H1 (cell line): ENCODE results near the gene KNCN. TPM values are rescaled to one million over a fixed set of nuclear protein-coding genes. Genes with fewer than 3 reads are reported as not detected.

Source experiments
- CTCF ChIA-PET: fragments of 300-600 bp; sonication (Branson Sonifier 250); formaldehyde crosslinking; loops from one replicate; lab custom pipeline; 2021; ENCODE audit not compliant: partially characterized antibody; lab: Charles Lee
- POLR2A ChIA-PET: fragments of 300-600 bp; sonication (Branson Sonifier 250); formaldehyde crosslinking; loops from one replicate; lab custom pipeline; 2021; ENCODE audit warnings: inconsistent platforms; ENCODE audit not compliant: partially characterized antibody; lab: Charles Lee
- DNase-seq, 2 experiments: peaks; one replicate each; pipeline versions ENCODE4 v3.0.0 to v3.0.0-alpha.2; 2010 to 2022; ENCODE audit warnings: low spot score in 2 of 2, low read depth in 1 of 2, mixed read lengths in 1 of 2
- FAIRE-seq: peaks from 2 replicates; lab custom pipeline; 2011; peaks lifted over from hg19 to GRCh38; lab: Jason Lieb, UNC
- H2AFZ ChIP-seq: 2 replicates; pipeline ENCODE4 v1.8.1; 2012; ENCODE audit warnings: low read length, inconsistent platforms
- H2AK5ac ChIP-seq: 2 replicates; pipeline ENCODE4 v1.6.1; 2013; ENCODE audit warnings: low read depth, low read length
- H2BK120ac ChIP-seq: replicated peaks from 2 replicates; pipeline ENCODE3; 2013; ENCODE audit warnings: low read depth, low read length, inconsistent platforms
- H2BK12ac ChIP-seq: 2 replicates; pipeline ENCODE4 v1.6.1; 2013; ENCODE audit warnings: low read depth, low read length
- H2BK15ac ChIP-seq: 2 replicates; pipeline ENCODE4 v1.6.1; 2013; ENCODE audit warnings: low read length
- H2BK20ac ChIP-seq: 2 replicates; pipeline ENCODE4 v1.6.1; 2013; ENCODE audit warnings: low read length
- H2BK5ac ChIP-seq: 2 replicates; pipeline ENCODE4 v1.6.1; 2013; ENCODE audit warnings: low read depth, low read length
- H3K14ac ChIP-seq: 2 replicates; pipeline ENCODE4 v1.6.1; 2013; ENCODE audit warnings: inconsistent platforms; ENCODE audit not compliant: insufficient read length
- H3K18ac ChIP-seq: 2 replicates; pipeline ENCODE4 v1.6.1; 2013; ENCODE audit warnings: low read length; ENCODE audit errors: extremely low read depth
- H3K23ac ChIP-seq: 2 replicates; pipeline ENCODE4 v1.6.1; 2013; ENCODE audit warnings: inconsistent platforms; ENCODE audit not compliant: insufficient read length
- H3K23me2 ChIP-seq: 2 replicates; pipeline ENCODE4 v1.6.1; 2013; ENCODE audit warnings: low read depth, low read length
- H3K27ac ChIP-seq: 2 replicates; pipeline ENCODE4 v1.6.1; 2011; ENCODE audit warnings: low read depth, low read length, inconsistent platforms
- H3K27me3 ChIP-seq, 4 experiments: replicated peaks in 1 of 4; 1 replicate in 1 of 4; 2 replicates in 3 of 4; pipeline versions ENCODE4 v1.6.1 to v1.8.1; 2011 to 2013; ENCODE audit warnings: low read length in 3 of 4, mild to moderate bottlenecking in 3 of 4, inconsistent platforms in 2 of 4, mixed read lengths in 2 of 4, moderate library complexity in 1 of 4; ENCODE audit not compliant: control insufficient read depth in 3 of 4, insufficient read depth in 3 of 4; ENCODE audit errors: extremely low read depth in 1 of 4
- H3K36me3 ChIP-seq, 4 experiments: 2 replicates each; pipeline versions ENCODE4 v1.6.1 to v1.8.1; 2011 to 2013; ENCODE audit warnings: mild to moderate bottlenecking in 4 of 4, low read length in 3 of 4, moderate library complexity in 2 of 4, control low read depth in 1 of 4, inconsistent platforms in 1 of 4; ENCODE audit not compliant: insufficient read depth in 4 of 4, control insufficient read depth in 2 of 4
- H3K4ac ChIP-seq: replicated peaks from 2 replicates; pipeline ENCODE3; 2013; ENCODE audit warnings: low read length, low read depth, mixed read lengths, inconsistent platforms; ENCODE audit not compliant: insufficient read length
- H3K4me1 ChIP-seq, 4 experiments: replicated peaks in 1 of 4; 1 replicate in 1 of 4; 2 replicates in 3 of 4; pipeline versions ENCODE4 v1.6.1 to v1.8.1; 2011 to 2013; ENCODE audit warnings: low read length in 3 of 4, inconsistent platforms in 2 of 4, mixed read lengths in 1 of 4; ENCODE audit not compliant: insufficient read depth in 4 of 4, control insufficient read depth in 3 of 4
- H3K4me2 ChIP-seq, 2 experiments: 2 replicates each; pipeline versions ENCODE4 v1.6.1 to v1.8.1; 2011 to 2013; ENCODE audit warnings: low read depth in 2 of 2, low read length in 2 of 2, control low read depth in 1 of 2, inconsistent platforms in 1 of 2, mild to moderate bottlenecking in 1 of 2; ENCODE audit not compliant: insufficient read depth in 1 of 2
- H3K4me3 ChIP-seq, 4 experiments: fragments of 200-600, 300-600 bp in 1 of 4; sonication (generic), shearing (Covaris generic), sonication (Bioruptor Twin) in 1 of 4; 2 replicates each; pipeline versions ENCODE4 v1.5.1 to v1.8.1; 2011 to 2016; ENCODE audit warnings: low read length in 4 of 4, low read depth in 3 of 4, control low read depth in 2 of 4, inconsistent platforms in 2 of 4, mild to moderate bottlenecking in 2 of 4, mixed read lengths in 1 of 4, moderate library complexity in 1 of 4; ENCODE audit not compliant: insufficient read depth in 2 of 4; ENCODE audit errors: extremely low read depth in 1 of 4
- H3K56ac ChIP-seq: replicated peaks from 2 replicates; pipeline ENCODE3; 2013; ENCODE audit warnings: low read depth, mild to moderate bottlenecking, mixed read lengths, low read length, inconsistent platforms; ENCODE audit not compliant: insufficient read length
- H3K79me1 ChIP-seq: 2 replicates; pipeline ENCODE4 v1.6.1; 2013; ENCODE audit warnings: low read depth, low read length, control low read depth
- H3K79me2 ChIP-seq, 2 experiments: 2 replicates each; pipeline versions ENCODE4 v1.6.1 to v1.8.1; 2012 to 2013; ENCODE audit warnings: low read length in 2 of 2, mild to moderate bottlenecking in 2 of 2, inconsistent platforms in 1 of 2; ENCODE audit not compliant: insufficient read depth in 2 of 2, control insufficient read depth in 1 of 2
- H3K9ac ChIP-seq, 4 experiments: replicated peaks in 1 of 4; 1 replicate in 1 of 4; 2 replicates in 3 of 4; pipeline versions ENCODE4 v1.6.1 to v1.8.1; 2011 to 2013; ENCODE audit warnings: low read depth in 3 of 4, low read length in 3 of 4, control low read depth in 2 of 4, mild to moderate bottlenecking in 2 of 4, moderate library complexity in 2 of 4, inconsistent platforms in 1 of 4; ENCODE audit errors: extremely low read depth in 1 of 4
- H3K9me3 ChIP-seq, 2 experiments: 2 replicates each; pipeline versions ENCODE4 v1.6.1 to v1.8.1; 2012 to 2013; ENCODE audit warnings: mild to moderate bottlenecking in 2 of 2, moderate library complexity in 2 of 2, control low read depth in 1 of 2, inconsistent platforms in 1 of 2, low read depth in 1 of 2, low read length in 1 of 2, mixed read lengths in 1 of 2; ENCODE audit not compliant: insufficient read depth in 2 of 2
- H4K20me1 ChIP-seq, 2 experiments: replicated peaks in 1 of 2; 2 replicates each; pipeline versions ENCODE3 to v1.8.1; 2011 to 2013; ENCODE audit warnings: inconsistent platforms in 2 of 2, low read length in 2 of 2, mild to moderate bottlenecking in 1 of 2; ENCODE audit not compliant: insufficient read depth in 2 of 2, control insufficient read depth in 1 of 2
- H4K5ac ChIP-seq: 2 replicates; pipeline ENCODE4 v1.6.1; 2013; ENCODE audit warnings: low read length, low read depth, mixed read lengths, inconsistent platforms; ENCODE audit not compliant: insufficient read length
- H4K8ac ChIP-seq: 2 replicates; pipeline ENCODE4 v1.8.0; 2013; ENCODE audit warnings: mild to moderate bottlenecking, moderate library complexity, low read length, inconsistent platforms; ENCODE audit not compliant: insufficient read depth; ENCODE audit errors: extremely low read depth
- H4K91ac ChIP-seq: replicated peaks from 2 replicates; pipeline ENCODE3; 2013; ENCODE audit warnings: low read length, mixed read lengths, inconsistent platforms; ENCODE audit not compliant: insufficient read length
- BACH1 ChIP-seq: IDR thresholded peaks from 2 replicates; pipeline ENCODE4 v1.6.1; 2012; ENCODE audit warnings: low read length, improper control_type of control experiment
- CBX8 ChIP-seq: fragments of 300-800, 300-1000 bp; sonication (generic); IDR thresholded peaks from 2 replicates; pipeline ENCODE4 v1.7.1; 2016; ENCODE audit warnings: low read depth, low read length, borderline replicate concordance
- CHD1 ChIP-seq: IDR thresholded peaks from 2 replicates; pipeline ENCODE4 v1.6.1; 2012; ENCODE audit warnings: low read depth, low read length, improper control_type of control experiment
- CTBP2 ChIP-seq: IDR thresholded peaks from 2 replicates; pipeline ENCODE4 v1.7.0; 2011; ENCODE audit warnings: borderline replicate concordance, mild to moderate bottlenecking, moderate library complexity, mixed read lengths, low read length; ENCODE audit not compliant: insufficient read depth, insufficient read length
- EGR1 ChIP-seq: IDR thresholded peaks from 2 replicates; pipeline ENCODE4 v1.6.1; 2011; ENCODE audit warnings: low read depth, low read length, borderline replicate concordance
- GABPA ChIP-seq: IDR thresholded peaks from 2 replicates; pipeline ENCODE4 v1.6.1; 2011; ENCODE audit warnings: mild to moderate bottlenecking, low read length, moderate library complexity, borderline replicate concordance; ENCODE audit not compliant: insufficient read depth
- POLR2A ChIP-seq, 2 experiments: IDR thresholded peaks; 1 replicate in 1 of 2; 2 replicates in 1 of 2; pipeline ENCODE4 v1.6.1; 2011; ENCODE audit warnings: low read depth in 2 of 2, low read length in 2 of 2, mild to moderate bottlenecking in 2 of 2; ENCODE audit errors: control extremely low read depth in 1 of 2
- POU5F1 ChIP-seq: IDR thresholded peaks from 2 replicates; pipeline ENCODE4 v1.6.1; 2011; ENCODE audit warnings: low read depth, mild to moderate bottlenecking, low read length, moderate library complexity
- RBBP5 ChIP-seq: IDR thresholded peaks from 2 replicates; pipeline ENCODE4 v1.7.1; 2012; ENCODE audit warnings: low read depth, mild to moderate bottlenecking, inconsistent platforms, low read length, moderate library complexity, borderline replicate concordance
- SIX5 ChIP-seq: IDR thresholded peaks from 2 replicates; pipeline ENCODE4 v1.6.1; 2011; ENCODE audit warnings: mild to moderate bottlenecking, low read depth, low read length
- SP2 ChIP-seq: IDR thresholded peaks from 2 replicates; pipeline ENCODE4 v1.6.1; 2012; ENCODE audit warnings: mild to moderate bottlenecking, low read length, inconsistent platforms
- SP4 ChIP-seq: IDR thresholded peaks from 2 replicates; pipeline ENCODE4 v1.6.1; 2012; ENCODE audit warnings: low read length, inconsistent platforms
- TAF1 ChIP-seq: IDR thresholded peaks from 2 replicates; pipeline ENCODE4 v1.6.1; 2011; ENCODE audit warnings: mild to moderate bottlenecking, low read depth, low read length
- USF2 ChIP-seq: IDR thresholded peaks from 2 replicates; pipeline ENCODE4 v1.6.1; 2011; ENCODE audit warnings: low read length, improper control_type of control experiment
- ZNF274 ChIP-seq: IDR thresholded peaks from 2 replicates; pipeline ENCODE4 v1.7.0; 2012; ENCODE audit warnings: low read length, borderline replicate concordance; ENCODE audit errors: extremely low read depth
- WGBS, 2 experiments: shearing (Covaris generic) in 1 of 2; methylation state at CpG; one replicate each; pipeline versions ENCODE4 v1.1.6 to v1.1.7; 2013 to 2015; ENCODE audit warnings: low lambda C conversion rate in 2 of 2, mixed read lengths in 2 of 2, inconsistent platforms in 1 of 2, low coverage in 1 of 2, missing lambda C conversion rate in 1 of 2; ENCODE audit not compliant: insufficient replicate concordance in 2 of 2, insufficient coverage in 1 of 2, insufficient read length in 1 of 2; ENCODE audit errors: extremely low coverage in 1 of 2, missing lambda C conversion rate in 1 of 2; 5-methylcytosine and 5-hydroxymethylcytosine counted together
- polyA plus RNA-seq, 7 experiments: library from polyadenylated mRNA; depleted of rRNA in 3 of 7; stranded (reverse) in 5 of 7; unstranded in 2 of 7; fragments of >200 nt in 5 of 7; fragments of 200-250 nt in 2 of 7; gene quantifications; 1 replicate in 5 of 7; 2 replicates in 1 of 7; 4 replicates in 1 of 7; pipeline versions ENCODE4 v1.2.1 to v1.2.3, GENCODE V29; 2011 to 2013; ENCODE audit warnings: missing spikeins in 2 of 7, mixed read lengths in 2 of 7
- total RNA-seq: library from RNA; stranded (reverse); fragmentation: NEBNext Ultra II Directional; extraction: Animal tissue kit (Norgen Biotek cat#: 25700); gene quantifications from 2 replicates; pipeline ENCODE4 v1.2.1, GENCODE V29; 2021

The KNCN gene
- total and polyA plus RNA-seq, 2 of the 8 experiments (the other 6 are each of a cell fraction or from before 2014, with no cell fraction given) = not detected

GRCh38 chr1:46587069-46587468 lies 35.6 kb upstream of the KNCN start:
- no peak overlapping the region for H2BK120ac ChIP-seq
- H3K18ac ChIP-seq = no peak overlapping the region
- no peak overlapping the region for H2AK5ac ChIP-seq
- no peak overlapping the region for H4K91ac ChIP-seq
- H3K36me3 ChIP-seq = no peaks in the 10 kb centered on the region; a peak in 1 of 8 replicates
- H3K14ac ChIP-seq = no peak overlapping the region
- ChIA-PET POLR2A (no interaction called here), CTCF (no interaction called here)
- no peaks in the 10 kb centered on the region for H3K79me1 ChIP-seq
- H3K9me3 ChIP-seq = no peaks in the 10 kb centered on the region
- no peak overlapping the region for H4K5ac ChIP-seq
- no peak overlapping the region for H2BK15ac ChIP-seq
- no peak overlapping the region for H3K56ac ChIP-seq
- H2AFZ ChIP-seq = no peak overlapping the region
- FAIRE-seq (no peak), DNase-seq (no peak)
- no peak overlapping the region for H3K4me3 ChIP-seq
- no peak overlapping the region for H3K27ac ChIP-seq
- WGBS, 2 experiments = 88% methylated on average over 7 of the region's 7 CpGs; no CpG with 5 or more reads in 1 of the 2 experiments
- peaks cover 0 to 1% (median 0%) of the 10 kb centered on the region in 4 experiments; a peak in 1 of 7 replicates for H3K4me1 ChIP-seq
- H3K27me3 ChIP-seq = no peaks in the 10 kb centered on the region
- H4K8ac ChIP-seq = no peak overlapping the region
- H2BK5ac ChIP-seq = no peak overlapping the region
- no peak overlapping the region for H3K4ac ChIP-seq
- H2BK12ac ChIP-seq = no peak overlapping the region
- H4K20me1 ChIP-seq = no peaks in the 10 kb centered on the region
- H3K79me2 ChIP-seq = no peaks in the 10 kb centered on the region
- no peaks in the 10 kb centered on the region for H3K23me2 ChIP-seq
- no peak overlapping the region for H3K4me2 ChIP-seq
- H2BK20ac ChIP-seq = no peak overlapping the region
- H3K9ac ChIP-seq = no peak overlapping the region
- H3K23ac ChIP-seq = no peak overlapping the region
- TF ChIP-seq SP2 = no peak
- no peak for TF ChIP-seq TAF1
- TF ChIP-seq SP4 = no peak
- no peak for TF ChIP-seq USF2
- TF ChIP-seq CBX8 = no peak
- TF ChIP-seq RBBP5 = no peak
- TF ChIP-seq BACH1 = no peak
- no peak for TF ChIP-seq ZNF274
- no peak for TF ChIP-seq SIX5
- no peak for TF ChIP-seq POLR2A (IDR thresholded peaks at IDR 0.05; ENCODE audit: control extremely low read depth in 1 of 2, low read depth in 2 of 2, low read length in 2 of 2)
- TF ChIP-seq CTBP2 = no peak
- no peak for TF ChIP-seq POU5F1
- no peak for TF ChIP-seq GABPA
- no peak for TF ChIP-seq EGR1
- TF ChIP-seq CHD1 = no peak
